Keratinocyte (primary cell): ENCODE results near the gene SDHAF2. TPM values are rescaled to one million over a fixed set of nuclear protein-coding genes. Genes with fewer than 3 reads are reported as not detected.
A peak's percentile ranks its signal among the peaks of the same experiment; 100 is the strongest.
"Not testable (repeated sequence)": the region's sequence is repeated elsewhere in the genome, so short reads cannot be mapped to it uniquely, and the experiment has no call there.

Experiments
- DNase-seq: peaks from one replicate; pipeline ENCODE4 v3.0.0-alpha.2; 2011; ENCODE audit warnings: low read depth, missing footprints, low spot score
- FAIRE-seq: peaks from 2 replicates; lab custom pipeline; 2011; peaks lifted over from hg19 to GRCh38; lab: Jason Lieb, UNC
- H2AFZ ChIP-seq: 2 replicates; pipeline ENCODE4 v1.6.0; 2012; ENCODE audit warnings: low read length, control low read depth, inconsistent platforms; ENCODE audit not compliant: control insufficient read depth
- H3K27ac ChIP-seq: 2 replicates; pipeline ENCODE4 v1.5.1; 2011; ENCODE audit warnings: low read length; ENCODE audit not compliant: control insufficient read depth, insufficient read depth
- H3K27me3 ChIP-seq: 3 replicates; pipeline ENCODE4 v1.6.0; 2011; ENCODE audit warnings: low read length; ENCODE audit not compliant: control insufficient read depth, insufficient read depth; ENCODE audit errors: extremely low read depth
- H3K36me3 ChIP-seq, 2 experiments: 2 replicates in 1 of 2; 3 replicates in 1 of 2; pipeline ENCODE4 v1.5.1; 2011; ENCODE audit warnings: low read length in 2 of 2, mild to moderate bottlenecking in 1 of 2; ENCODE audit not compliant: control insufficient read depth in 2 of 2, insufficient read depth in 2 of 2; ENCODE audit errors: extremely low read depth in 1 of 2
- H3K4me1 ChIP-seq: 3 replicates; pipeline ENCODE4 v1.5.1; 2011; ENCODE audit warnings: low read length; ENCODE audit not compliant: control insufficient read depth, insufficient read depth; ENCODE audit errors: extremely low read depth
- H3K4me2 ChIP-seq: 3 replicates; pipeline ENCODE4 v1.6.0; 2011; ENCODE audit warnings: low read depth, low read length; ENCODE audit not compliant: control insufficient read depth, insufficient read depth; ENCODE audit errors: extremely low read depth
- H3K4me3 ChIP-seq, 3 experiments: fragments of 200-600 bp in 1 of 3; sonication (generic) in 1 of 3; 2 replicates in 2 of 3; 3 replicates in 1 of 3; pipeline ENCODE4 v1.5.1; 2011 to 2016; ENCODE audit warnings: low read length in 3 of 3, mild to moderate bottlenecking in 3 of 3, control low read depth in 2 of 3, inconsistent platforms in 1 of 3, low read depth in 1 of 3, mixed read lengths in 1 of 3, mixed run types in 1 of 3, moderate library complexity in 1 of 3; ENCODE audit not compliant: control insufficient read depth in 2 of 3, insufficient read depth in 2 of 3; ENCODE audit errors: extremely low read depth in 1 of 3
- H3K79me2 ChIP-seq: 2 replicates; pipeline ENCODE4 v1.6.0; 2012; ENCODE audit warnings: low read length; ENCODE audit not compliant: control insufficient read depth, insufficient read depth
- H3K9ac ChIP-seq: 3 replicates; pipeline ENCODE4 v1.6.0; 2011; ENCODE audit warnings: low read length; ENCODE audit not compliant: control insufficient read depth, insufficient read depth; ENCODE audit errors: extremely low read depth
- H3K9me1 ChIP-seq: 3 replicates; pipeline ENCODE4 v1.6.0; 2011; ENCODE audit warnings: low read length; ENCODE audit not compliant: control insufficient read depth, insufficient read depth; ENCODE audit errors: extremely low read depth
- H3K9me3 ChIP-seq: 2 replicates; pipeline ENCODE4 v1.5.1; 2012; ENCODE audit warnings: low read depth, low read length; ENCODE audit not compliant: control insufficient read depth
- H4K20me1 ChIP-seq: 3 replicates; pipeline ENCODE4 v1.6.0; 2011; ENCODE audit warnings: low read length; ENCODE audit not compliant: control insufficient read depth, insufficient read depth; ENCODE audit errors: extremely low read depth
- EZH2 ChIP-seq: IDR thresholded peaks from one replicate; pipeline ENCODE4 v1.6.1; 2012; ENCODE audit warnings: inconsistent platforms, mild to moderate bottlenecking, low read length, moderate library complexity
- dilution Hi-C: fragments of 300-500 bp; cut with MboI; formaldehyde crosslinking; loops from one replicate; pipeline ENCODE4 v1.7.0; 2020; ENCODE audit warnings: low sequenced_read_pairs; ENCODE audit not compliant: extremely low pct_ligation_motif_present
- polyA minus RNA-seq, 3 experiments: library from RNA; depleted of rRNA, polyadenylated mRNA; stranded (reverse); fragments of >200 nt; gene quantifications; 1 replicate in 1 of 3; 2 replicates in 1 of 3; 3 replicates in 1 of 3; pipeline ENCODE4 v1.2.3, GENCODE V29; 2011
- polyA plus RNA-seq, 5 experiments: library from polyadenylated mRNA; depleted of rRNA in 3 of 5; stranded (reverse) in 3 of 5; stranded (forward) in 1 of 5; unstranded in 1 of 5; fragments of >200 nt; gene quantifications; 1 replicate in 1 of 5; 2 replicates in 3 of 5; 3 replicates in 1 of 5; pipeline versions ENCODE4 v1.2.1 to v1.2.3, GENCODE V29; 2011 to 2012; ENCODE audit warnings: missing spikeins in 2 of 5, low read depth in 1 of 5, low replicate concordance in 1 of 5
- TF ChIP-seq, protein P1 (sequence below), 3 experiments: IDR thresholded peaks in 1 of 3; conservative IDR thresholded peaks in 1 of 3; optimal IDR thresholded peaks in 1 of 3; 2 replicates in 2 of 3; 3 replicates in 1 of 3; pipeline versions ENCODE3 to v1.5.1; 2011; ENCODE audit warnings: low read length in 3 of 3, mild to moderate bottlenecking in 3 of 3, moderate library complexity in 2 of 3, control low read depth in 1 of 3, inconsistent platforms in 1 of 3; ENCODE audit not compliant: insufficient read depth in 2 of 3; ENCODE audit errors: extremely low read depth in 1 of 3

The SDHAF2 gene
- 55.1 to 71.3 TPM (median 56.4 TPM) in 3 replicates for polyA plus RNA-seq
- 10.8 TPM for polyA plus RNA-seq (2011; ENCODE audit: low read depth)
- polyA plus RNA-seq (2011; cell fraction: cytosol; rRNA removed) = 64.1 and 68.9 TPM in 2 replicates
- 58.6 and 59.9 TPM in 2 replicates for polyA plus RNA-seq (2011; cell fraction: nucleus; rRNA removed)
- 33.8 and 36.2 TPM in 2 replicates for polyA plus RNA-seq (2012; ENCODE audit: low replicate concordance)
- polyA minus RNA-seq = 34.3 to 61.4 TPM (median 39.9 TPM) in 3 replicates
- 39.5 TPM for polyA minus RNA-seq (2011; cell fraction: cytosol; rRNA and poly(A)+ RNA removed)
- polyA minus RNA-seq (2011; cell fraction: nucleus; rRNA and poly(A)+ RNA removed) = 12.8 and 39.9 TPM in 2 replicates

DNA sequence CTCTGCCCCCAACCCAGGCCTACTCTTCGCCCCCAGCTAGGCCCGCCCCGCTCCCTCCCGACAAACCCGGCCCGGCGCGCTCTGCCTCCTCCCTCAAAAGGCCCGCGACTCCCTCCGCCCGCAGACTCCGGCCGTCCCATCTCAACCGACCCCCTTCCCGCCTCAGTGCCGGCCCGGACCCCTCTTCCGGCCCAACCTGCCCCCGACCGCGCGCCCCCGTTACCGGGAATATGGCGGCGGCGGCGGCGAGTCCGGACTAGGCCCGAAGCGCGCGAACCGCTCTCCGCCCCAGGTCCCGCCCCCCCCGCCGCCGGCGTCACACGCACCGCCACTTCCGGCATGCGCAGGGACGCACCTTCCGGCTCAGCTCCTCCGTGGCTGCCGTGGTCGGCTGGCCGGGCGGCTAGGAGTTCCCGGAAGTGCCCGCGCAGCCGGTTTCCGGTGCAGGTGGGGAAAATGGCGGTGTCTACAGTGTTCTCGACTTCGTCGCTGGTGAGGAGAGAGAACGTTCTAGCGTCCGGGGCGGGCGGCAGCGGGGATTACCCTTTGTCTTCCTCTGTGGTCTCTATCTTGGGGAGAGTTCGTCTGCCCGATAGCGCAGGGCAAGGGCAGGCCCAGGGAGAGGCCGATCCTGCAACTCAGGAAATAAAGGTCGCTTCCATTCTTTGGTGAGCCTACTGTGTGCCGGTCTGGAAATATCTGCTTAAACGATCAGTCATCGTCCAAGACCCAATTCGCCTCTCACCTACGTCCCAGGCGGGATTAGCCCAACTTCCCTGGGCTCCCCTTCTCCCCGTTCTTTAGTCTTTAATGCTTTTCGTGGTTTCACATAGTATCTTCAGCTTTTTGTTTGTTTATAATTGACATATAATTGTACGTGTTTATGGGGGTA lies at the start of gene SDHAF2, which contains the start of gene CPSF7:
Gene SDHAF2 (plus strand): TSS at position 434 of the 892 bp plus-strand sequence. CDS start 23 bp downstream, at position 457.
Gene CPSF7 (minus strand): TSS at position 285 of the 892 bp plus-strand sequence. CDS start 740 bp downstream, outside the sequence.
- Histone ChIP-seq H3K4me3 (peak within 1 kb of the TSS; percentile 74 to 85 (median 81)), H3K27me3 (no peaks in the 10 kb centered on the region), H2AFZ (peak within 1 kb of the TSS; percentile 89), H3K9me3 (no peaks in the 10 kb centered on the region), H3K36me3 (peaks cover 11 to 17% of the 10 kb centered on the region in 2 experiments), H3K27ac (peak within 1 kb of the TSS; percentile 85), H3K9me1 (no peaks in the 10 kb centered on the region), H3K79me2 (peaks cover 82% of the 10 kb centered on the region), H3K9ac (peak within 1 kb of the TSS; percentile 97), H4K20me1 (peaks cover 4% of the 10 kb centered on the region), H3K4me1 (peaks cover 14% of the 10 kb centered on the region), H3K4me2 (peak within 1 kb of the TSS; percentile 88)
- no peak for FAIRE-seq
- TF ChIP-seq EZH2 = no peak
- TF ChIP-seq, protein P1, sequence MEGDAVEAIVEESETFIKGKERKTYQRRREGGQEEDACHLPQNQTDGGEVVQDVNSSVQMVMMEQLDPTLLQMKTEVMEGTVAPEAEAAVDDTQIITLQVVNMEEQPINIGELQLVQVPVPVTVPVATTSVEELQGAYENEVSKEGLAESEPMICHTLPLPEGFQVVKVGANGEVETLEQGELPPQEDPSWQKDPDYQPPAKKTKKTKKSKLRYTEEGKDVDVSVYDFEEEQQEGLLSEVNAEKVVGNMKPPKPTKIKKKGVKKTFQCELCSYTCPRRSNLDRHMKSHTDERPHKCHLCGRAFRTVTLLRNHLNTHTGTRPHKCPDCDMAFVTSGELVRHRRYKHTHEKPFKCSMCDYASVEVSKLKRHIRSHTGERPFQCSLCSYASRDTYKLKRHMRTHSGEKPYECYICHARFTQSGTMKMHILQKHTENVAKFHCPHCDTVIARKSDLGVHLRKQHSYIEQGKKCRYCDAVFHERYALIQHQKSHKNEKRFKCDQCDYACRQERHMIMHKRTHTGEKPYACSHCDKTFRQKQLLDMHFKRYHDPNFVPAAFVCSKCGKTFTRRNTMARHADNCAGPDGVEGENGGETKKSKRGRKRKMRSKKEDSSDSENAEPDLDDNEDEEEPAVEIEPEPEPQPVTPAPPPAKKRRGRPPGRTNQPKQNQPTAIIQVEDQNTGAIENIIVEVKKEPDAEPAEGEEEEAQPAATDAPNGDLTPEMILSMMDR (optimal IDR thresholded peaks at IDR 0.05 in 1 of 3, IDR thresholded peaks at IDR 0.05 in 1 of 3, conservative IDR thresholded peaks at IDR 0.05 in 1 of 3; ENCODE audit: extremely low read depth in 1 of 3, insufficient read depth in 2 of 3, low read length in 3 of 3) = no peak
- DNase-seq = peak; percentile 32
- dilution Hi-C loops = no loop called here

DNA sequence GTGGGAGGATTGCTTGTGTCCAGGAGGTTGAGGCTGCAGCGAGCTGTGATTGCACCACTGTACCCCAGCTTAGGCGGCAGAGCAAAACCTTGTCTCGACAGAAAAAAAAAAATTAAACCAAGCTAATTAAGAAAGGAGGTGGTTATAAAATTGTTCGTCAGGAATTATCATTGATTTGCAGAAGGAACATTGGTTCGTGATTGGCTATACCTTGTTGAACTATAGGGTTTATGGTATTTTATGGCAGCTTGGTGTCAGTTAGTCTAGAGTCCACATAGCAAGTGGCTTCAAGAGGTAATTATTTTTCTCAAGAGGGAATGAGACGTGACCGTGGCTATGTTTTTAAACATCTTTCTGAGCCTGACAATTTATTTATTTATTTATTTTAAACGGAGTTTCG lies 49.0 kb upstream of the SDHAF2 start:
- Histone ChIP-seq H3K27ac (no peak overlapping the region), H3K27me3 (no peaks in the 10 kb centered on the region), H3K9me1 (no peaks in the 10 kb centered on the region), H3K9me3 (no peaks in the 10 kb centered on the region), H3K4me3 (no peak overlapping the region), H3K4me1 (peaks cover 25% of the 10 kb centered on the region), H3K79me2 (no peaks in the 10 kb centered on the region), H3K9ac (no peak overlapping the region), H4K20me1 (no peaks in the 10 kb centered on the region), H2AFZ (no peak overlapping the region), H3K4me2 (no peak overlapping the region), H3K36me3 (peaks cover 0 to 6% of the 10 kb centered on the region in 2 experiments)
- DNase-seq (no peak), FAIRE-seq (no peak)
- dilution Hi-C loops = no loop called here
- TF ChIP-seq EZH2 = no peak
- TF ChIP-seq, protein P1 (optimal IDR thresholded peaks at IDR 0.05 in 1 of 3, IDR thresholded peaks at IDR 0.05 in 1 of 3, conservative IDR thresholded peaks at IDR 0.05 in 1 of 3; ENCODE audit: extremely low read depth in 1 of 3, insufficient read depth in 2 of 3, low read length in 3 of 3) = no peak

DNA sequence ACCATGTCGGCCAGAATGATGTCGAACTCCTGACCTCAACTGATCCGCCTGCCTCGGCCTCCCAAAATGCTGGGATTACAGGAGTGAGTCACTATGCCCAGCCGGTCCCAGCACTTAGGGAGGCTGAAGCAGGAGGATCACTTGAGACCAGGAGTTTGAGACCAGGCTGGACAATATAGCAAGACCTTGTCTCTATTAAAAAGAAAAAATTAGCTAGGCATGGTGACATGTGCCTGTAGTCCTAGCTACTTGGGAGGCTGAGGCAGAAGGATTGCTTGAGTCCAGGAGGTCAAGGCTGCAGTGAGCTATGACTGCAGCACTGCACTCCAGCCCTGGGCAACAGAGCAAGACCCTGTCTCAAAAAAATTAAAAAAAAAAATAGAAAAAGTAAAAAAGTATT lies 46.1 kb upstream of the SDHAF2 start:
- H2AFZ ChIP-seq, dilution Hi-C loops, H4K20me1 ChIP-seq, DNase-seq, H3K4me2 ChIP-seq, H3K4me1 ChIP-seq, H3K9me1 ChIP-seq, H3K36me3 ChIP-seq, H3K27me3 ChIP-seq, H3K79me2 ChIP-seq, FAIRE-seq, H3K9me3 ChIP-seq, H3K9ac ChIP-seq, H3K27ac ChIP-seq, H3K4me3 ChIP-seq: not testable (repeated sequence)
